KMS-11 (cell line): ENCODE data around the gene MAMDC2.

ENCODE experiments used
- H2AFZ ChIP-seq: fragments of 200-600 bp; sonication (generic); 2 replicates; pipeline ENCODE4 v1.6.1; 2016; ENCODE audit warnings: antibody characterized with exemption, mixed run types, low read depth
- H3K27ac ChIP-seq: fragments of 200-600 bp; sonication (generic); 2 replicates; pipeline ENCODE4 v1.6.1; 2016; ENCODE audit warnings: mild to moderate bottlenecking, mixed run types
- H3K27me3 ChIP-seq: fragments of 200-600 bp; sonication (generic); 2 replicates; pipeline ENCODE4 v1.6.1; 2017; ENCODE audit warnings: mild to moderate bottlenecking, low read depth, mixed run types, moderate library complexity; ENCODE audit not compliant: insufficient read depth
- H3K36me3 ChIP-seq: fragments of 200-600 bp; sonication (generic); 2 replicates; pipeline ENCODE4 v1.6.1; 2017; ENCODE audit warnings: mild to moderate bottlenecking, mixed run types; ENCODE audit not compliant: insufficient read depth
- H3K4me1 ChIP-seq: fragments of 200-600 bp; sonication (generic); 2 replicates; pipeline ENCODE4 v1.6.1; 2016; ENCODE audit warnings: mild to moderate bottlenecking, low read depth, mixed run types; ENCODE audit not compliant: poor library complexity, severe bottlenecking
- H3K4me2 ChIP-seq: fragments of 200-600 bp; sonication (generic); 2 replicates; pipeline ENCODE4 v1.7.0; 2016; ENCODE audit warnings: mild to moderate bottlenecking, mixed run types
- H3K4me3 ChIP-seq: fragments of 200-600 bp; sonication (generic); IDR thresholded peaks from 2 replicates; pipeline ENCODE4 v1.6.1; 2017; ENCODE audit warnings: low read depth, low read length, mixed read lengths; ENCODE audit not compliant: insufficient read depth
- H3K79me2 ChIP-seq: fragments of 200-600 bp; sonication (generic); 2 replicates; pipeline ENCODE4 v1.6.1; 2016; ENCODE audit warnings: low read depth, mixed run types; ENCODE audit not compliant: insufficient read depth
- H3K9ac ChIP-seq: fragments of 200-600 bp; sonication (generic); 2 replicates; pipeline ENCODE4 v1.6.1; 2016; ENCODE audit warnings: mild to moderate bottlenecking, mixed run types
- H4K20me1 ChIP-seq: fragments of 200-600 bp; sonication (generic); 2 replicates; pipeline ENCODE4 v1.6.1; 2016; ENCODE audit warnings: mild to moderate bottlenecking, mixed run types; ENCODE audit not compliant: insufficient read depth
- TF ChIP-seq, protein P1 (sequence below): fragments of 200-600 bp; sonication (generic); conservative IDR thresholded peaks from 2 replicates; pipeline ENCODE4 v1.6.1; 2017; ENCODE audit warnings: low read depth, mild to moderate bottlenecking, antibody characterized with exemption, low read length, moderate library complexity, mixed read lengths

MAMDC2 gene

DNA sequence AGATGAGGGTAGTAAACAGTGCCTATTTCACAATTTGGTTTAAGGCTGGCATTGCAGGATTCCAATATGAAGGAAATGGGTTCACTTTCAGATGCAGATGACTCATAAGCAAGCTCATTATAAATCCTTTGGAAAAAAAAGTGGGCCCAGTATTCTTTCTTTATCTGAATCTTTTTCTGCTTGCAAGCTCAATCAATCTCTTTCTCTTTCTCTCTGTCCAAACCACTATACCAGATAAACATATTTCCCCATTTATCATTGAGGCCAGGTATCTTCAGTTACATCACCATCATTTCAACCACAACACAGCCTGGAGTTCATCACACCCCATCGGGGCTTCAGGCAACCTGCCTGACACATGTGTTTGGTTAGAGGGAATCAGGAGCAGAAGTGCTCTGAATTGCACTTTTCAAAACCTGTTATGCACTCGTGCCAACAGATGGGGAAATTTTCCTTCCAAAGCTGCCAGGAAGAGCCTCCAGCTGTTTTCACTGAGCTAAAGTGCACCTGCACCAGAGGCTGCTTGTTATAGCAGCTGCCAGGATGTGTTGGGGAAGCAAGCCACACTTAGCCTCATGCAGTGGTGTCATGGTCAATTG lies 30.0 kb upstream of the MAMDC2 start:
- Histone ChIP-seq H3K4me2 (no peak overlapping the region), H3K4me3 (no peak overlapping the region), H3K9ac (no peak overlapping the region), H4K20me1 (no peaks in the 10 kb centered on the region), H2AFZ (no peak overlapping the region), H3K27me3 (no peaks in the 10 kb centered on the region), H3K4me1 (no peaks in the 10 kb centered on the region), H3K36me3 (no peaks in the 10 kb centered on the region), H3K27ac (no peak overlapping the region), H3K79me2 (no peaks in the 10 kb centered on the region)
- TF ChIP-seq, protein P1, sequence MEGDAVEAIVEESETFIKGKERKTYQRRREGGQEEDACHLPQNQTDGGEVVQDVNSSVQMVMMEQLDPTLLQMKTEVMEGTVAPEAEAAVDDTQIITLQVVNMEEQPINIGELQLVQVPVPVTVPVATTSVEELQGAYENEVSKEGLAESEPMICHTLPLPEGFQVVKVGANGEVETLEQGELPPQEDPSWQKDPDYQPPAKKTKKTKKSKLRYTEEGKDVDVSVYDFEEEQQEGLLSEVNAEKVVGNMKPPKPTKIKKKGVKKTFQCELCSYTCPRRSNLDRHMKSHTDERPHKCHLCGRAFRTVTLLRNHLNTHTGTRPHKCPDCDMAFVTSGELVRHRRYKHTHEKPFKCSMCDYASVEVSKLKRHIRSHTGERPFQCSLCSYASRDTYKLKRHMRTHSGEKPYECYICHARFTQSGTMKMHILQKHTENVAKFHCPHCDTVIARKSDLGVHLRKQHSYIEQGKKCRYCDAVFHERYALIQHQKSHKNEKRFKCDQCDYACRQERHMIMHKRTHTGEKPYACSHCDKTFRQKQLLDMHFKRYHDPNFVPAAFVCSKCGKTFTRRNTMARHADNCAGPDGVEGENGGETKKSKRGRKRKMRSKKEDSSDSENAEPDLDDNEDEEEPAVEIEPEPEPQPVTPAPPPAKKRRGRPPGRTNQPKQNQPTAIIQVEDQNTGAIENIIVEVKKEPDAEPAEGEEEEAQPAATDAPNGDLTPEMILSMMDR, result no peak

DNA sequence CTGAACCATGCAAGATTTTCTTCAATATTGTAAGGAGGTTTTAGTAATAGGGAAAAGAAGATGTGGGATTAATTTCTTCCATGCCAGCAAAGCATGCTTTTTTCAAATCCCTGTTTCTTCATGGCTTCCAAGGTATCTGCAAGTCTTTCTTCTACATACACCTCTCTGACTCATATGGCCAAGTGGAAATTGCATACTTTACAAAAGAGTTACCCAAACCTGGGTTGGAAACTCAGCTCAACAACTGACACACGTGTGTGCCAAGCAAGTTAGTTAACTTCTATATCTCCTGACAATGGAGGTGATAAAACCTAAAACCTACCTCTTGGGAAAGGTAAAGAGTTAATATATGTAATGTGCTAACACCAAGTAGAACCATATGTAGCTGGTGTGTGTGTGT lies 28.5 kb upstream of the MAMDC2 start:
- Histone ChIP-seq H2AFZ (no peak overlapping the region), H3K79me2 (no peaks in the 10 kb centered on the region), H3K36me3 (no peaks in the 10 kb centered on the region), H3K9ac (no peak overlapping the region), H3K4me3 (no peak overlapping the region), H3K4me1 (no peaks in the 10 kb centered on the region), H4K20me1 (no peaks in the 10 kb centered on the region), H3K27me3 (no peaks in the 10 kb centered on the region), H3K4me2 (no peak overlapping the region), H3K27ac (no peak overlapping the region)
- TF ChIP-seq, protein P1, result no peak

DNA sequence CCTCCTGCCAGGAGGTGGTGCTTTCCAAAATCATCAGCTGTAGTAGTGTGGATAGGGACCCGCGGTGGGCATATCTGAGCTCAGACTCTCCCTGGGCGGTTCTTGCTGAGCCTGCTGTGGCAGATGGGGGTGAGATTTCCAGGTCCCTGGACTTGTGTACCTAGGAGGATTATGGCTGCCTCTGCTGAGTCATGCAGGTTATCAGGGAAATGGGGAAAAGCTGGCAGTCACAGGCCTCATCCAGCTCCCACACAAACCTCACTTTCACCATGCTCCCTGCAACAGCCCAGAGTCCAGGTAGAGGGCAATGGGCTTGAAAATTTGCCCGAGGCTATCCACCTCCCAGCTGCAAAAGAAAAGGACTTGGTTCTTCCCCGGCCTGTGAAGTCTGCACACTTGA lies 23.4 kb upstream of the MAMDC2 start:
- Histone ChIP-seq H3K4me1 (no peaks in the 10 kb centered on the region), H3K4me2 (no peak overlapping the region), H3K36me3 (no peaks in the 10 kb centered on the region), H3K27me3 (no peaks in the 10 kb centered on the region), H3K79me2 (no peaks in the 10 kb centered on the region), H2AFZ (no peak overlapping the region), H3K27ac (no peak overlapping the region), H3K4me3 (no peak overlapping the region), H3K9ac (no peak overlapping the region), H4K20me1 (no peaks in the 10 kb centered on the region)
- TF ChIP-seq, protein P1, result no peak

DNA sequence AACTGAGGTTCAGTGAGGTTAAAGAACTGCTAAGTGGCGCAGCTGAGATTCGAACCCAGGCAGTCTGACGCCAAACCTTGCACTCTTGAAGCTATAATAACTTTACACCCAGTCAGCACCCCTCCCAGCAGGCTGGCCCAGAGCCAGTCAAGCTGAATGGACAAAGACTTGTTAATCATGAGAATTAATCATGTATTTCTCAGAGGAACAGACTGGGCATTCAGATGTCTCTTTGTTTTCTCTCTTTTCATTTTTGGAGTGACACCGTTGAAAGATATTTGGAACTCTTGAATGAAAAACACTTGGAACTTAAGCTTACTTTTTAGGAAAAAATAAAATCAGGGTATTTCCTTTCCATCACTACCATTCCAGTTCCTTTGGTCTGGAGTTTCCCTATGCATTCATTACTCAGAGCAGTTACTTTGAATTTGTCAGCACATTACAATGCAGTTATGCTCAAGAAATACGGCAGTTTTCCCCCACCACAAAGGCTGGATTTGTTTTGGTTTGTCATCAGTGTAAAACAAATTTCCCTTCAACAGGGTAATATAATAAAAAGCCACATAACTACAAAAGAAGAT lies 22.6 kb upstream of the MAMDC2 start:
- H2AFZ ChIP-seq, result no peak overlapping the region
- no peaks in the 10 kb centered on the region for H3K79me2 ChIP-seq
- no peak overlapping the region for H3K27ac ChIP-seq
- no peak overlapping the region for H3K9ac ChIP-seq
- no peaks in the 10 kb centered on the region for H3K4me1 ChIP-seq
- H3K4me3 ChIP-seq, result no peak overlapping the region
- no peaks in the 10 kb centered on the region for H3K27me3 ChIP-seq
- H4K20me1 ChIP-seq, result no peaks in the 10 kb centered on the region
- TF ChIP-seq, protein P1, result no peak
- no peaks in the 10 kb centered on the region for H3K36me3 ChIP-seq
- H3K4me2 ChIP-seq, result no peak overlapping the region
